ENCODE results near the gene PFAS.
A peak's percentile ranks its signal among the peaks of the same experiment; 100 is the strongest.
"Not testable (repeated sequence)": the region's sequence is repeated elsewhere in the genome, so short reads cannot be mapped to it uniquely, and the experiment has no call there.

Gene PFAS

DNA sequence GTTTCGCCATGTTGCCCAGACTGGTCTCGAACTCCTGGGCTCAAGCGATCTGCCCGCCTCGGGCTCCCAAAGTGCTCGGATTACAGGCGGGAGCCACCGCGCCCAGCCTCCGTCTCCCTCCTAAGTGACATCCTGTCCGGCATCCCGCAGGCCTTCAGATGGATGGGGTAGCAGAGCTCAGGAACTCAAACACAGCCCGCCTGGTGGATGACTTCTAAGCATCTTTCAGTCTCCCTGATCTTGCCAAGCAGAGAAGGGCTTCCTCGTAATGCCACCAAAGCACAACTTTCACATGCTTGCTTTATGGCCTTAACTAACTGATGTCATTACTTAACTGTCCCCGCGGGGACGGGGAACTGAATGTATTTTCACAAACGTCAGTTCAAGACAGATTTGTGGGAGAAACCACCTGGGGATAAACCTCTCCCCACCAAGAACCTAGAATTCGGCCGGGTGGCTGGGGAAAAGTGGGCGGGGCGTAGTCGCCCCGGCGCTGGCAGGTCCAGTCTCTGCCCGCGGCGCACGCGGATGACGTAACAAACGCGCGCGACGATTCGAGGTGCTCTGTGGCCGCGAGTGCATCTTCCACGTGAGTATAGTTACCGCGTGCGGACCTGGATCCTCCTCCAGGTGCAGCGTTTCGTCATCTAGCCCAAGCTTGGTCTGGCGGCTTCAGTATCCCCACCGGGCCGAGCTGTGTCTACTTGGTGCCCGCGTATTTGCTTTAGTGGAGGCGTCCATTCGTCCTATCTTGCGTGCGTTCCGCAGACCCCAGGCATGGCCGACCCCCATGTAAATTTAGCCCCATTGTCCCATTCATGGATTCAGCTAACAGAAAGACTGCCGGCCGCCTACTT is at the start of gene PFAS:
Gene PFAS (plus strand): TSS at position 539 of the 857 bp plus-strand sequence. CDS start 4,649 bp downstream, outside the sequence.
- peak; percentile 91 for DNase-seq (ENCODE audit: low spot score)

DNA sequence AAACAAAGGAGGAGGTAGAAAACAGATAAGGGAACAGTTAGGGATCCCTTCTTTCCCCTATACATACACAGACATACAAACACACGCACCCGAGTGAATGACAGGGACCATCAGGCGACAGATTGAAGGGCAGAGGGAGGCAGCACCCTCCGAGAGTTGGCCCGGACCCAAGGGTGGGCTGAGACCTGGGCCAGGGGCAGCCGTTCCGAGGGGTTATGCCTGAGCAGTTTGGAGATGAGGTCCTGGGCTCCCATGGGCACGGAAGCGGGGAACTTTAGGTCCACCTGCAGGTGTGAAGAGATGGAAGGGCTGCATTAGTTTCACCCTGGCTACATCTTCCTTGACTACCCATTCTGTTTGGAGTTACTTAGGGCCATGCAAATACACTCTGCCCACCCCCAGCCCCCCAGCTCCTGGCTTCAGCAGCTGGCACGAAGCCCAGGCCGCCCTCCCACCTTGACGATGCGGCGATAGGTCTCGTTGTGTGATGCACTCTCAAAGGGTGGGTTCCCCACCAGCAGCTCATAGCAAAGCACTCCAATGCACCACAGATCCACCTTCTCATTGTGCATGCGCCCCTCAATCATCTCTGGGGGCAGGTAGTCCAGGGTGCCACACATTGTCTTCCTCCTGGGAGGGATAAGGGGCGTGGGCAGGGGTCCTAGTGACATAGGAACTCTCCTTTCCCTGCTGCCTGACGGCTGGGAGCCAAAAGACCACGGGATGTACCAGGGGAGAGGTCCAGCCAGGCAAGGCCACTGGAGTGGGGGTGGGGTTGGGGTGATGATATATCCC is 44.1 kb upstream of the PFAS start:
- DNase-seq (ENCODE audit: low spot score): no peak

DNA sequence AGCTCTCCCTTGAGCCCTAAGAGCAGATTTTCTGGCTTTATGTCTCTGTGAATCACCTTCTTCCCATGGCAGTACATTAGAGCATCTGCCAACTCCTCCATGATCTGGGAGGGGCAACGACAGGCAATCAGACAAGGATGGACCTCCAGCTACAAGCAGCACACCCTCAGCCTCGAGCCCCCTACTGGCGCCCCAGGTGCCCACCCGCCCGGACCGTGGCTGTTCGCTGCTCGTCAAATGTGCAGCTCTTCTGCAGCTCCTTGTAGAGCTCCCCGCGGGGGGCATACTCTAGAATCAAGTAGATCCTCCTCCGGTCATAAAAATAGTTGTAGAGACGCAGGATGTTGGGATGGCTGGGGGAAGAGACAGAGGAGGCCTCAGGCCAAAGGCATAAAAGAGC is 42.6 kb upstream of the PFAS start:
- DNase-seq (ENCODE audit: low spot score): no peak

DNA sequence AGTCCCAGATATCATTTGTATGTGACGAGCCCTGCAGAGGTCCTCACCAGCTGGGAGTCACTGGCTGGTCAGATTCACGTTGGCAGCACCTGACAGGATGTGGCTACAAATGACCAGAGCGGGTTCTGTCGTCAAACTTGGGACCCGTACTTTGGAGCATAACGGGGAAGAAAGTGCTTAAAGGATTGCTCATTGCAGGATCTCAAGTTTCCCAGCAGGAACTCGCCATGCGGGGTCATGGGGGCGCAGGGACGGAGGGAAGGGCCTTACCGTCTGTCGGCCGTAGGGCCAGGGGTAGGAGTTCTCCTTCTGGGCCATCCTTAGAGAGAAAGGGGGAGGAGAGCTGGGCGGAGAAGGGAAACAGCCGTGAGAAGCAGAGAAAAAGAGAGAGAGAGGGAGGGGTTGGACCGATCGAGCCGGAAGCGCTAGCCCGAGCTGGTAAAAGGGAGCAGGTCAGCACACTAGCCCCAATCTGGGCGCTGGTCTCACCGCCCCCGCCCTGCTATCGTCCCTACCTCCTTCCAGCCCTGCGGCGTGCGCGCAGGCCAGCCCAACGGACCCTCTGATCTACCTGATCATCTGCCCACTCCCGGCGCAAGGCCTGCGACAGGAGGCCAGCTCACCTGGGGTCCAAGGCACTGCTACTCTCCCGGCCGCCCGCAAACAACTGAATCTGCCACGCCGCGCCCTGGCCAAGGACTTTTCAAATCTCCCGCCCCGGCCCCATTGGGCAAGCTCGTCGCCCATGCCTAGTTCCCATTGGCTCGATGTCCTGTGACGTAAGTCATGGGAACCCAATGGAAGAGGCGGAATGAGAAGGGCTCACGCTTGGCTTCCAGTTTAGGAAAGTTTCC is 39.0 kb upstream of the PFAS start, which contains the start of gene AURKB:
Gene AURKB (minus strand): TSS at position 669 of the 854 bp plus-strand sequence. CDS start 351 bp downstream, at position 318.
- peak; percentile 93 for DNase-seq (ENCODE audit: low spot score)

GRCh38 chr17:8210761-8211458 is 38.2 kb upstream of the PFAS start:
- DNase-seq (ENCODE audit: low spot score): no peak

DNA sequence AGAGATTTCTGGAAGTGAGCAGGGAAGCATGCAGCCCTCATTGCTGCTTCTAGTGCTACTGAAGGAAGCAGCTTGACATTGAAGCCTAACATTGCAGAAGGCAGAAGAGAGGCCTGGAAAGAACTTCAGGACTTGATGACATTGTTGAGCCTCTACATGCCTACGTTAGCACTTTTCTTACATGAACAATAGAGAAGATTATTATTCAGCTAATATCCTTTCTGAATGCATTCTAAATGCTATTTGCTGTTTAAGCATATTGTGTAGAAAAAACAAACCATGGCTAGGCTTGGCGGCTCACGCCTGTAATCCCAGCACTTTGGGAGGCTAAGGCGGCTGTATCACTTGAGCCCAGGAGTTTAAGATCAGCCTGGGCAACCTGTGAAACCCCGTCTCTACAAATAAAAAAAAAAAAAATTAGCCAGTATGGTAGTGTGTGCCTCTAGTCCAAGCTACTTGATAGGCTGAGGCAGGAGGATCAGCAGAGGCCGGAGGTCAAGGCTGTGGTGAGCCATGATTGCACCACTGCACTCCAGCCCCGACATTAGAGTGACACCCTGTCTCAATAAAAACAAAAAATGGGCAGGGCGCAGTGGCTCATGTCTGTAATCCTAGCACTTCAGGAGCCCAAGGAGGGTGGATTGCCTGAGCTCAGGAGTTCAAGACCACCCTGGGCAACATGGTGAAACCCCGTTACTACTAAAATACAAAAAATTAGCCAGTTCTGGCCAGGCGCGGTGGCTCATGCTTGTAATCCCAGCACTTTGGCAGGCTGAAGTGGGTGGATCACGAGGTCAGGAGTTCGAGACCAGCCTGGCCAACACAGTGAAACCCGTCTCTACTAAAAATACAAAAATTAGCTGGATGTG is 36.5 kb upstream of the PFAS start:
- no peak for DNase-seq (ENCODE audit: low spot score)

GRCh38 chr17:8214000-8214399 is 35.1 kb upstream of the PFAS start:
- not testable (repeated sequence) for DNase-seq (ENCODE audit: low spot score)

DNA sequence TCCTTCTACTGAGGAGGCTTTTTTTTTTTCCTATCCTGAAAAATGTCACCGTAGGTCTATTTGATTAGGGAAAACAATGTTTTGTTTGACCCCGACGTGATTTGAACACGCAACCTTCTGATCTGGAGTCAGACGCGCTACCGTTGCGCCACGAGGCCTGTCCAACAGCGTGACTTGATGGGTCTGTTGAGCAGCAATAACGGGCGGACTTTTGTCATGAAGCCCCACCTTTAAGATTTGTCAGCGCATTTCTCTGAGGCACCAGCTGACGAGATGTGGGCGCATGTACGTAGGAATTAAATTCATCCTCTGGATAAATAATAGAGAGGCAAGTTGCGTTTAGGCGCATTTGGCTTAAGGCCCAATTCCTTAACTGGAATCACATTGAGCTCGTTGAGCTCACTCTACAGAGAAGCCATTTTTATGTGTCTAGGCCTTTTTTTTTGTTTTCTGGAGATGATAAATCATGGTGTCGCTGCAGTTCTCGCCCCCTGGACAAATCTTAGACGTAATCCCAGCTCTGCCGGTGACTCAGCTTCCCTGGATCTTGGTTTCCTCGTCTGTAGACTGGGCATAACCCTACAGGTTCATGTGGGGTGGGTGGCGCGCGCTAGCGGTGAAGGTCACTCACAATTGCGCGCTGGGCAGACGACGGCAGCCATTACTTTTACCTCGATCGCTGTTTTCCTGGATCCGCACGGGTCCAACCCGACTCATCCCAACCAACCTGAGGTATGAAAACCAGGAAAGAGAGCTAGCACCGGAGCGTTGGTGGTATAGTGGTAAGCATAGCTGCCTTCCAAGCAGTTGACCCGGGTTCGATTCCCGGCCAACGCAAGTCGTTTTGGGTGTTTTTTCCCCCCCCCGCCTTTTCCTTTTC is 28.1 kb upstream of the PFAS start:
- peak; percentile 78 for DNase-seq (ENCODE audit: low spot score)

DNA sequence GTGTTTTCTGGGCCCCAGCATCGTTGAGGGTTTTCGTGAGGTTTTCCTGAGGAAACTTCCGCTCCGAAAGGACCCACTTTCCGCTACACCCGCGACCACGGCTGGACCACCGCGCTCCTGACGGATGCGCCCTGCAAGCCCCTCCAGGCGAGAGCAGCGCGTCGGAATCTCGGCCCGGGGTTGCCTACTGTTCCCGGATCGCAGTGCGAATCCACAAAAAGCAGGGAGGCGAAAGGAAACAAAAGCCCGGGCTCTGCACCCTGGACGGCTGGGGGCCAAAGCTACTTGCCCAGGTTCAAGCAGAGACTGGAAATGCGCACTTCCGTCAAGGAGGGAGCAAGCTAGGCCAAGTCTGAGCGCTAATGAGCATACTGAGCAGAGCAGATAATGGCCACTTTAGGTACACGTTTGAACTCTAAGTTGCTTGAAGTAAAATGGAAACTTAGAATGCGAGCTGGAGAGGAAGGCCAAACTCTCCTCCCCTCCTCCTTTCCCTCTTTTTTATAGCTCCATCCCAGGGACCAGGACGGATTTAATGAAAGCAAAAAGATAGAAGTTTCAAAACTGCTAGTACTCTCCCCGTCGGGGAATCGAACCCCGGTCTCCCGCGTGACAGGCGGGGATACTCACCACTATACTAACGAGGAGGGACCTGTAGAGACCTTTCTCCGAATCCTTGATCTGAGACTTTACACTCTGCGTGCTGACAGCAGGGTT is 27.3 kb upstream of the PFAS start:
- DNase-seq (ENCODE audit: low spot score): peak; percentile 88

DNA sequence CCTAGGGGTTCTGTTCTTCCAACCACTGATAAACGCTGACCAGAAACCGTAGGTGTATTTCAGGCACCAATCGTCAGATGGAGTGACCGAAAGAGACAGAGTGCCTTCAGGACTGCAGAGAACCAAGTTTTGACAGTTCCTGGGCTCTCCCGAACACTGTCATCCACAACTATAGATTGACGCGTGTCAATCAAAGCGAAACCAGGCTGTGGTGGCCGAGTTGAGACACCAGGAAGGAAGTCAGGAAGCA is 26.8 kb upstream of the PFAS start:
- DNase-seq (ENCODE audit: low spot score): peak; percentile 71

- peak; percentile 86 for DNase-seq (ENCODE audit: low spot score)
Observed at GRCh38 chr17:8222630-8223355, 26.3 kb upstream of the PFAS start.

DNA sequence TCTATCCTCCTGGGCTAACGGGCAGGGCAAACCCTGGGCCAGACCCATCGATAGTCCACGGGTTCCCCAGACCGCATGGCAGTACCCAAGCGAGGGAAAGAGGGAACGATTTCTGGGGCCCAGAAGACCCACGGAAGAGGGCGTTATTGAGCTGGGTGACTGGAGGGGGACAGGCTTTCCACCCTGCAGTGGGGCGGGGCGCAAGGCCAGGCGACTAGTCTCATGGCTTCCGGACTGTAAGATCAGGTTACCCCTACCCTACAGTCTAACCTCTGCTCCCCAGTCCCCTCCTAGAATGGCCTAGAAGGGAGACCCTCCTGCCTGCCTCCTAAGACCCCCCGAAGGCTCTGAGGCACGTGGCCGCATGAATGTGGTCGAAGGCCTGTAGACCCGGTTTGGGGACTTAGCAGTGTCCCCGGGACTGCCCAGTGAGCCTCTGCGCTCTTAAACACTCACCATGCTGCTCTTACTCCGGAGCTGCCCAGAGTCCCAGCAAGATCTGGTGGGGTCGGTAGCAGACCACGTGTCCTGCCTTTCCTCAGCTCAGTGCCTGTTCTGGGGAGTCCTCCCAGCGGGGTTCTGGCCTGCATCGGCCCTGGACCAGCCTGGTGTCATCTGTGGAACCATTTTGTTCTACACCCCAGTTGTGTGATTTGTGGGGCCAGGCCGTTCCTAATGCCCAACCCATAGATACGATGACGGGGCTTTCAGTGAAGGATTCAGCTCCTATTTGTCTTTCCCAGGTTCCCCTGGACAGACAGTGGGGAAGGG is 25.5 kb upstream of the PFAS start:
- peak; percentile 42 for DNase-seq (ENCODE audit: low spot score)

DNA sequence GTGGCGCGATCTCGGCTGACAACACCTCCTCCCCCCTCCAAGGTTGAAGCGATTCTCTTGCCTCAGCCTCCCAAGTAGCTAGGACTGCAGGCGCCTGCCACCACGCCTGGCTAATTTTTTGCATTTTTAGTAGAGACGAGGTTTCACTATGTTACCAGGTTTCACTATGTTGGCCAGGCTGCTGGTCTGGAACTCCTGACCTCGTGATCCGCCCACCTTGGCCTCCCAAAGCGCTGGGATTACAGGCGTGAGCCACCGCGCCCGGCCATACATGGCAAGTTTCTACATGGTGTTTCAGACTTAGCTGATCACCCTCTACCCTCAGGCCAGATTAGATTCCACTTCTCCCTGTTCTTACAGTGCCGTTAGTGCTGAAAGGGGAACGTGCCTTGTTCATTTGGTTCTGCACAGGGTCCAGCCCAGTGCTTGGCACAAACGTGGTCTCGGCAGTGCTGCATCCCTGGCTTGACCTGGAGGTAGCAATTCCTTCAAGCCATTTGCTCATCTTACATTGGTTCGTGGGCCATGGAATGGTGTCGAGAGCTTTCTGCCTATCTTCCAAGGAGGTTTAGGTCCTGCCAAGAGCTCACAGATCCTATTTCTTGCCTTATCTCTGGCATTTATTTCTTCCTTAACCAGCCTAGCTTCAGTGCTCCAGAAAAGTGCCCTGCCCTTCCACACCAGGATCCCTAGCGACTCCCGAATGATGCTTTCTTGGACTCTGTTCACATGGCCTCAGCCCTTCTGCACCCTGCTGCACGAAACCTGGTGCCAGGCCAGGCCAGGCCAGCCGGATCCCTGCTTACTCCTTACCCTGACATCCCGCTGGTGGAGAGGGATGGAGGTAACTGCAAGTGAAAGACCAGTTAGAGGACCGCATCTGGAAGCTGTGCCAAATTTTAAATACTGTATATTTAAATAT is 23.9 kb upstream of the PFAS start:
- no peak for DNase-seq (ENCODE audit: low spot score)

DNA sequence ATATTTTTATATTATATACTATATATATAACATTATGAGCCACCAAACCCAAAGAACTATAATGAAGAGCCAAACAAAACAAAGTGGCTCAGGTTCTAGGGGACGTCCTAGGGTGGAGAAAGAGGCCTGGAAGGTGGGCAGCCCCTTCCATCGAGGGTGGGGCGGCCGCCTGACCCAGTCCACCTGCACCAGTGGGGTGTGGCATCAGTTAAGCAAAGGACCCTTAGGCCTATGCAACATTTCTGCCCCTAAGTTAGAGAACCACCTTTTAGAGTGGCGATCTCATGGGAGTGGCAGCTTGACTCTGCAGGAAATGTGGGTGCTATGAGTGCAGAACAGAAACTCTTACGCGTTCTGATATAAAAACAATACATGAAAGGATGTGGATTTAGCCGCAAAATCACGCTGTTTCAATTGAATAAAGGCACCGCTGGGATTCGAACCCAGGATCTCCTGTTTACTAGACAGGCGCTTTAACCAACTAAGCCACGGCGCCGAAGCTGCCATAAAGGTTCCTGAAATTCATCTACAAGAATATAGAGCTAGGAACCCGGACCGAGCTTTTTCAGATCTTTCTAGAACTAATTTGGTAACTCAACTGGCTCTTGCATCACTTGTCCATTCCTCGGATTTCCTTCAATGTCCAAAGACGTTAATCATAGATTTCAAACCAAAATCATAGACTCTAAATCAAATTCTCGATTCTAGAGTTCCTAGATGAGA is 23.1 kb upstream of the PFAS start:
- peak; percentile 68 for DNase-seq (ENCODE audit: low spot score)

DNA sequence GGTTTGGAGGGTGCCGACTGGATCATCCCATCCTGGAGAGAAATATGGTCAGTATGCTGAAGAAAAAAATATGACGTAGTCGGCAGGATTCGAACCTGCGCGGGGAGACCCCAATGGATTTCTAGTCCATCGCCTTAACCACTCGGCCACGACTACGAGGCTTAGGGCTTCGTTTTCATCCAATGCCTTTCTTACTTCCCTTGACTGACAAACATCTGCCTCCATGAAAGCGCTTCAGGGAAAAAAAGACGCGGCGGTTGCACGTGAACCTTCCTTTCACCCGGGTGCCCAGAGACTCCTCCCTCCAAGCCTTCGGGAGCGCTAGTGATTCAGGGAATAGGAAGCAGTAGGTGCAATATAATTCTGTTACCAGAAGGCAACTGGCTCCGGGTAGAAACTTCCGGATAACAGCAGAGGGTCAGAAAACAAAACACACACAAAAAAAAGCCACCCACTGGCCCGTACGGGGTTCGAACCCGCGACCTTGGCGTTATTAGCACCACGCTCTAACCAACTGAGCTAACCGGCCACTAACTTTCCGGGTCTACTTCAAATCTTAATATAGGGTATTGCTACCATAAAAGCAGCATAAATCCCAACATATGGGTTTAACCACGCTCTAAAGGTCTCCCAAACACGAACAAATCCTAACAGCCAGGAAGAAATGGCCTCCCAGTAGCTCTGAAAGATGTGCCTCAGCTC is 22.4 kb upstream of the PFAS start:
- no peak for DNase-seq (ENCODE audit: low spot score)
